ENCODE results near the gene IPO11.
"Not testable (repeated sequence)": the region's sequence is repeated elsewhere in the genome, so short reads cannot be mapped to it uniquely, and the experiment has no call there.

Gene IPO11

DNA sequence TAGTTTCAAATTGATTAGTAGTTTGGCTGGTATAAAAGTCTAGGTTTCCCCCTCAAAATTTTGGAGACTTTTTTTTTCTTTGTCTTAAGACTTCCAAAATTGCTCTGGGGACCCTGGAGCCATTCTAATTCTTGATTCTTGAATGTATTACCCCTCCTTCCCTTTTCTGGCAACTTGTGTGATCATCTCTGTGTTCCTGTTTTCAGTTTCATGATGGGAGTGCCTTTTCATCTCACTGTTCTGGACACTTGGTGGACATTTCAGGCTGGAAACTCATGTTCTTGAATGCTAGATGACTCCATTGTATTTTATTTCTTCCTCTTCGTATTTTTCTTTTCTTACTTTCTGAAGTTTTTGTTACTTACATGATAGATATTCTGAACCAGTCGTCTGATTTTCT is 108.8 kb downstream of the IPO11 start:
- no peak for DNase-seq

DNA sequence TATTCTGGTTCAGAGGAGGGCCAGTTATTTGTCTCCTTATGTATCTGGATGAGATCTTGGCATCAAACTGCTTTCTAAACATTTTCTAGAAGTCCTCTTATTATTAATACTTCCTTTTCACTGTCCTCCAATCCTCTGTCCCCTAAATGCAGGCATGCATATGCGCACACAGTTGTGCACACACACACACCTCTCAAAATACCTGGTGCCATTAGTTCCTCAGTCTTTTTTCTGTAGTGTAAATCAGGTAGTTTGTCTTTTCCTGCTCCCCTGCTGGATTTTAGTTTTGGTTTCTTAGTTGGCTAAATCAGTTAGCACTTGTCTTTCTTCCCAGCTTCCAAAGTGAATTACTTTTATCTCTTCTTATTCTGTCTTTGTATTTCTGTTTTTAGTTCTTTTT is 110.2 kb downstream of the IPO11 start:
- no peak for DNase-seq

DNA sequence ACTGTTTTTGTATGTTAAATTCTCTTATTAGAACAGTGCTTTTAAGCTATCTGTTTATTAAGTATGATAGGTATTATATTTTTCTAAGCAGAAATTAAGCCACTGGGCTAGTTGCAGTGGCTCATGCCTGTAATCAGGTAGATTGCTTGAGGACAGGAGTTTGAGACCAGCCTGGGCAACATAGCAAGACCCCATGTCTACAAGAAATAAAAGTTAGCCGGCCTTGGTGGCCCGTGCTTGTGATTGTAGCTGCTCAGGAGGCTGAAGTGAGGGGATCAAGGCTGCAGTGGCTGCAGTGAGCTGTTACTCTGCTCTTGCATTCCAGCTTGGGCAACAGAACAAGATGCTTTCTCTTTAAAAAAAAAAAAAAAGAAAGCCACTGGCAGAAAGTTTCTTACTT is 121.0 kb downstream of the IPO11 start:
- DNase-seq = no peak

DNA sequence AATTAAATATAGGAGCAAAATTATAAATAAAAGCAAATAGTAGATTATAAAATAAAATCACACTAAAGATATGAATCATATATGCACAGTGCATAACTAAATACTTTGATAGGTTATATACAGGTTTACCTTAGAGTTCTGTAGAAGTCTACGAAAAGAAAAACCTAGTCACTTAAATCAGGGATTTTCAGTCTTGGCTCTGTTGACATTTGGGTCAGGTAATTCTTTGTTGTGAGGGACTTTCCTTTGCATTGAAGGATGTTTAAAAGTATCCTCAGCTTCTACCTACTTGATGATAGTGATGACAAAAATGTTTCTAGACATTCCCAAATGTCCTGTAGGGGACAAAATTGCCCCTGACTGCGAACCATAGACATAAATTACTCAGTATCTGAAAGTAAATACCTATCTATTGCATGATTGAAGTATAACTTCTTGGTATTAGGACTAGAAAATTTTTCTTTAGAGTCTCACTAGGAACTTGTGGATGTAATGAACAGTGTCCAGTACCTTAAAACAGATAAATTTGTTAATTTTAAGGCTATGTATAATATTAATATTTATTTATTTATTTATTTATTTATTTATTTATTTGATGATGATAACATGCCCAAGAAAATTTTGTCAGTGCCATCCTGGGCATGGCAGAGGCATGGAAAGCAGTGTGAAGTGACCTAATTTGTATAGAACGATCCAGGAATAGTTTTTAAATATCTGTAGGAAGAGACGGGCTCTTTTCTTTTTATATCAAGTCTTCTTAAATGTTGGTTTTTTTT is 122.1 kb downstream of the IPO11 start:
- DNase-seq = no peak

DNA sequence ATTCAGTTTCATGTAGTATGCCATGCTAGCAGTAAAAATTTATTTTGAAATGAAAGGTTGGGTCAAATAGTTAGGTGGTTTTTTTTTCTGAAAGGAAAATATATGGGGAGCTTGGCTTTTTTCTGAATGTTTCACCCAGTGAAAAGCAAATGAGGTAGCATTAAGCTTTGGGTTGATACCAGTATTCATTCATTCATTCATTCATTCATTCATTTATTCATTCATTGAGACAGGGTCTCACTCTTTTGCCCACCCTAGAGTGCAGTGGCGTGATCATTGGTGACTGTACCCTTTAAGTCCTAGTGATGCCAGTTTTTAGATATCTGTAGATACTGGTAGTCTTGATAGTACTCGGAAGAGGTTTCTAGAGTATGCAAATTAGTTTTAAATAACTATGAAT is 123.7 kb downstream of the IPO11 start:
- DNase-seq = no peak

DNA sequence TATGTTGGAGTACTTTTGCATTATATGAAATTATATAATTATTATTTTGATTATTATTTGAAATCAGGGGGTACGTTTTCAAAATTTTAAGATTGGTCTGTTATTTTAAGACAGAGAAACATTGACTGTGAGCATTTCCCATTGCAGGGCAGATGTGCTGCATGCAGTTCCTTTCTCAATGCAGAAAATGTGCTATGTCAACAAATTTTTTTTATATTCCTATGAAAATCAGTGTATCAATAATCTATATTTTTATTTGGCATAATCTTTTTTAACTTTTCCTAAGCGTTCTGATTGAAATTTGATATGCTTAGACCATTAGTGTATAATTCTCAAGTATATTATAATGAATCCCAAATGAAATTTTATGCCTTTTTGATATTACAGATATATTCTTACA is 124.2 kb downstream of the IPO11 start:
- DNase-seq = no peak

DNA sequence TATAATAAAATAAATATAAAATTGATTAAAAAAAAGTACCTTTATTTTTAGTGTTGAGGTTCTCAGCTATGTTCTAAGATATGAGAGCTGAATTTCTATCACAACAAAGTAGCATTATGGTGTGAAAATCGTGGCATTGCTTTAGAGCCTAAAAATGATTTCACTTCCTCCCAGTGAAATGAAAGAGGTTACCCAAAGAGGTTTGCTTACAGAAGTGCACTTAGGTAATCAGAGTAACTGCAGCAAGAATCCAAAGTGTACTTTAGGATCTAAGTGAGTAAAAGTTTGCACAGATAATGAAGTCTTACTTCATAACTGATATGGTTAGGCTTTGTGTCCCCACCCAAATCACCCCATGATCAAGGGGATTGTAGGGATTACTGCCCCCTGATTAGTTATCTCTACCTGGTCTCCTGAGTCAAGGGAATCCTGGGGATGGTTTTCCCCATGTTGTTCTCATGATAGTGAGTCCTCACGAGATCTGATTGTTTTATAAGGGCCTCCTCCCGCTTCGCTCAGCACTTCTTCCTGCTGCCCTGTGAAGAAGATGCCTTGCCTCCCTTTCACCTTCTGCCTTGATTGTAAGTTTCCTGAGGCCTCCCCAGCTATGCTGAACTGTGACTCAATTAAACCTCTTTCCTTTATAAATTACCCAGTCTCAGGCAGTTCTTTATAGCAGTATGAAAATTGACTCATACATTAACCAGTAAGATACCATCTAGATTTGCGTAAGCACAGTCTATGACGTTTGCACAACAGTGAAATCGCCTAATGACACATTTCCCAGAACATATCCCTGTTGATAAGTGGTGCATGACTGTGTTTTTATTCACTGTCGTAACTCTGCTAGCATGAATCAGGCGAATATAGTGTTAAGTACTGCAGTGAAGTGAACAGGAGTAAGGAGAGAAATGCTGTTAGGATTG is 125.7 kb downstream of the IPO11 start:
- no peak for DNase-seq

DNA sequence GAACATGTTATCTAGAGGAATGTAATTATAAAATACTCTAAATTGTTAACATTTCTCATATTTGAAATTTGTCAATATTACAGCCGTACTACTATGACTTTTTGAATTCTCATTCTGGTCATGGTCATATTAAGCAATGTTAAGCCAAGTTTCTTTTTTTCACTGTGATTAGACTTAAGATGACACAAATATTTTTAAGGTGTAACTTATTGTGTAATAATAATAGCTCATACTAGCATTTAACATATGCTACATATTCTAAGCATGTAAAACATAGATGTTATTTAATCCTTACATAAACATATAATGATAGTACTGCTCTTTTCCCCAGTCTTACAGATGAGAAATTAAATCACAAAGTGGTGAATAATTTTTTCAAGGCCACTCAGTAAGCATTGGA is 130.2 kb downstream of the IPO11 start:
- DNase-seq = no peak

DNA sequence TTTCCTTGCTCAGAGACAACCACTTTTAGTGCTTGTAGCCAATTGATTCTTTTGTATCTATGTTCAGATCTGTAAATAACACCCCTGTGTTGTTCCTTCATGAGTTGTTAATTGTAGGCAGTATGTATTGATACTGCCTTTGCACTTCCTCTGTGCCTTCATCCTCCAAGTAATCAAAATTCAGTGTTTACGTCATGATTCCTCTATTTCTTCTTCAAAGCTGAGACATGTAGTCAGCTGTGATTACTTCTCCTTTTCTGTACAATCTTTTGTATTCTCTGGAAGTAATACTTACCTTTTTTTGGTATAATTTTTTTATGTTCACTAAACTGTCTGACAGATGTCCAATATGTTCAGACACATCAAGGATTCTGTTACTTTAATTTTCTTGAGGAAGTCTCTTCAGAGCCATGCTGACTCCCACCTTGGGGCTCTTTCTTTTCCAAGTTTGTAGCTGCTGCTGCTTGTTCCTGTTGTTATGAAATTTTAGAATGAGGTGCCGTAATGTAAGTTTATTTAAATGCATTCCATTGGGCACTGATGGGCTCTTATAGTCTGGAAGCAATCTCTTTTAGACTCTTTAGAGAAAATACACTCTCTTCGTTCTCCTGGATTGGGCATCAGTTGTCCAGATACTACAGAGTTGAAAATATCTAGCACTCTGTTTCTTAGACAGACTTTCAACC is 135.5 kb downstream of the IPO11 start:
- DNase-seq = no peak

DNA sequence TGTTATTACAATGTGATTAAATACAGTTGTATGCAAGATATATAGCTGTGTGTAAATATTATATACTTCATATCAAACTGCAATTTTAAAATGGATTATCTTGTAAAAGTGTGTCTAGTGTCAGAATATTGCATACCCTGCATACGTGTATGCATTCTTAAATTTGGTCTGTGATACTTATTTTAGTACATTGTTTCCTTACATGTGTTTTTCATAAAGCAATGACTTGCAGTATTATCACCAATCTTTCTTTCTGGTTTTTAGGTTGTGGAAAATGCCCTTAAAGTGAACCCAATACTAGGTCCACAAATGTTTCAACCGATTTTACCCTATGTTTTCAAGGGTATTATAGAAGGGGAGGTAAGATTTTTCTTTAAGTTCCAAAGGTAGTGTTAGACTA is 137.5 kb downstream of the IPO11 start:
- DNase-seq = no peak

DNA sequence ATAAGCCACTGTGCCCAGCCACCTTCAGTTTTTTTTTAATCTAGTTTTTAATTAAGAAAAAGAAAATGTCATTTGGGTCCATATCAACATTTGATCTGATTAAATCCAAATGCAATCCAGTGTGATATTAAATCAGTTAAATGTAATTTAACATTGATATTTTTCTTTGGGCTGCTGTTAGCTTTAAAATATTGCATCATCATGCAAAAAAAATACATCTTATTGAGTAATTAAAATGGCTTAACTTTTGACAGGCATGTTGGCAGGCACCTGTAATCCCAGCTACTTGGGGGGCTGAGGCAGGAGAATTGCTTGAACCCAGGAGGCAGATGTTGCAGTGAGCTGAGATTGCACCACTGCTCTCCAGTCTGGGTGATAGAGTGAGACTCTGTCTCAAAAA is 143.4 kb downstream of the IPO11 start:
- no peak for DNase-seq

DNA sequence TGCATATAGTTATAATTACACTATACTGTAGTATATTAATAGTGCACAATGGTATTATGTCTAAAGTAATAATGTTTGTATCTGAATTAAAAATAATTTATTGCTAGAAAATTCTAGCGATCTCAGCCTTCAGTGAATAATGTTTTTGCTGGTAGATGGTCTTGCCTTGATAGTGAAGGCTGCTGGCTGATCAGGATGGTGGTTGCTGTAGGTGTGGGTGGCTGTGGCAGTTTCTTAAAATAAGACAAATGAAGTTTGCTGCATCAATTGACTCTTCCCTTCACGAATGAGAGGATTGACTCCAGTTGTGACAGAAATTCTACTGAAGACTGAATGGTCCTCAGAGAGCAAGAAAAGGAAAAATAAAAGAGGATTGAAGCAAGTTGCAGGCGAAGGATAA is 146.4 kb downstream of the IPO11 start:
- DNase-seq = no peak

DNA sequence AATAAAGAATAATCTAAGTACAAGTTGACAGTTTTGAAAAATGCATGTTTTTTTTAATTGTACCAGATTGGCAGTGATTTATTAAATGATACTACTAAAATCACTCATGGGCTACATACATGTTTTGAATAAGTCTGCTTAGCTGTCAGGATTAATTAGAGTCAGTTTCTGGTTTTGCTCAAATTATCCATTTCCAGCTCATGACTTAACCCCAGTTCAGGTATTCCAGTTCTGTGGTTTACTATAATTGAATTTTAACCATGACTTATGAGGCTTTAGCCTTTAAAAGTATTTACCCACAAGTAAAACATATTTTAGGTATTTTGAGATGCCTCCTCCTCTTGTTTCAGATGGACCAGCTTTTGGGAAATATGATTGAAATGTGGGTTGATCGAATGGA is 148.2 kb downstream of the IPO11 start:
- DNase-seq = no peak

DNA sequence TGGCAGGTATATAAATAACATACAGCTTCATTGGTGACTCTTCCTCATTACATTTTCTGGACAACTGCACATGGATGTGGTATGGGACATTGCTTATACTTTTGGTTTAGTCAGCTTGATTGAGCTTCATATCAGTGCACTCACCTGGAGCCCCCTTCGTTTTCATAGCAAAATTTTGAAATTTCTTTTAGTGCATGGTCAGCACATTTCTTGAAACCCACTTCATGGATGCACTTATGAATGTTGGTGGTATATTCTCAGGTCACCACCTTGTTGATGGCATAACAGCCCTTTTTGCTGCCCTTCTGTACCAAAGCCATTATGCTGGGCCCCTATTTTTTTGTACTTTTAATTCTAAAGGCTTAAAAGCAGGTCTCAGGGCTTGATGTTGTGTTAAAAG is 149.3 kb downstream of the IPO11 start:
- DNase-seq = no peak

DNA sequence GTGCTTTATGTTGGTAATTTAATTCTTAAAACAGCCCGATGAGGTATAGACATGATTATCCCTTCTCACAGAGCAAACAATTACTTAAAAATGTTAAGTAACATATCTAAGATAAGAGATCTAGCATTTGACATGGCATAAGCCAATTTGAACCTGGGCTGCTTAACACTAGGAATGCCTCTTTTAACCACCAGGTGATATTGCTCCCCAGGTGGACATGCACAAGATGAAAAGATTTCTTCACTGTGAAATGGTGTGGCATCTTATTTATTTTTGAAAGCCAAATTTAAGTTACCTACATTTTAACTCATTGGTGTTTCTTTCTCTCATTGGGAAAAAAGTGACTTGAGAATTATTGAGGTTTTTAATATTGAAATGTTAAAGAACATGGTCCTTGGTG is 150.3 kb downstream of the IPO11 start:
- DNase-seq = no peak

DNA sequence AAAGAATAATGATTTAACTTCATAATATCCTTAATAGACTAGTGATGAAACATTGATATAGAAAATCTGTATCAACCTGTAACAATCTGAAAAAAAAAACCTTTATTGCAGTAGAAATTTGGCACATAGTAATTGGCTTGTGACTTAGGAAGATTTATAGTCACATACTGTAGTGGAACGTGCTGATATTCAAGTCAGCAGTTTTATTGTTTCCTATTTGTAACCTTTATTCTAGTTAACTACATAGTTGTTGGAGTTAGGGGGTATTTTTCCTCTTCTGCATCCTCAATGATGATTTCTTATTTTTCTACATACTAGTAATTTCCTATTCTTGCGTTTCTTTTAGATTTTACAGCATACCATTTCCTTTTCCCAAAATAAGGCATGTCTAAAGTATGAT is 151.5 kb downstream of the IPO11 start:
- DNase-seq = no peak

DNA sequence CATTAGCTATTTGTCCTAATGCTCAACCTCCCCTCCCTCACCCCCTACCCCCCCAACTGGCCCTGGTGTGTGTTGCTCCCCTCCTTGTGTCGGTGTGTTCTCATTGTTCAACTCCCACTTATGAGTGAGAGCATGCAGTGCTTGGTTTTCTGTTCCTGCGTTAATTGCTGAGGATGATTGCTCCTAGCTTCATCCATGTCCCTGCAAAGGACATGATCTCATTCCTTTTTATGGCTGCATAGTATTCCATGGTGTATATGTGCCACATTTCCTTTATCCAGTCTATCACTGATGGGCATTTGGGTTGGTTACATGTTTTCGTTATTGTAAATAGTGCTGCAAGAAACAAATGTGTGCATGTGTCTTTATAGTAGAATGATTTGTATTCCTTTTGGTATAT is 153.2 kb downstream of the IPO11 start:
- not testable (repeated sequence) for DNase-seq

DNA sequence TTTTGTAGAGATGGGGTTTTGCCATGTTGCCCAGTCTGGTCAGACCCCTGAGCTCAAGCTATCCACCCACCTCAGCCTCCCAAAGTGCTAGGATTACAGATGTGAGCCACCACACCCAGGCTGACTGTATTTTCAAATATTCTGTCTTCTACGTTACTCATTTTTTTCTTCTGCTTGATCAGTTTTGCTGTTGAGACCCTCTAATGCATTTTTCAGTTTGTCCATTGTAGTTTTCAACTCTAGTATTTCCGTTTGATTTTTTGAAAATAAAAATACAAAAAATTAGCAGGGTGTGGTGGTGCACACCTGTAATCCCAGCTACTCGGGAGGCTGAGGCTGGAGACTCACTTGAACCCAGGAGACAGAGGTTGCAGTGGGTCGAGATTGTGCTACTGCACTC is 155.6 kb downstream of the IPO11 start:
- no peak for DNase-seq

DNA sequence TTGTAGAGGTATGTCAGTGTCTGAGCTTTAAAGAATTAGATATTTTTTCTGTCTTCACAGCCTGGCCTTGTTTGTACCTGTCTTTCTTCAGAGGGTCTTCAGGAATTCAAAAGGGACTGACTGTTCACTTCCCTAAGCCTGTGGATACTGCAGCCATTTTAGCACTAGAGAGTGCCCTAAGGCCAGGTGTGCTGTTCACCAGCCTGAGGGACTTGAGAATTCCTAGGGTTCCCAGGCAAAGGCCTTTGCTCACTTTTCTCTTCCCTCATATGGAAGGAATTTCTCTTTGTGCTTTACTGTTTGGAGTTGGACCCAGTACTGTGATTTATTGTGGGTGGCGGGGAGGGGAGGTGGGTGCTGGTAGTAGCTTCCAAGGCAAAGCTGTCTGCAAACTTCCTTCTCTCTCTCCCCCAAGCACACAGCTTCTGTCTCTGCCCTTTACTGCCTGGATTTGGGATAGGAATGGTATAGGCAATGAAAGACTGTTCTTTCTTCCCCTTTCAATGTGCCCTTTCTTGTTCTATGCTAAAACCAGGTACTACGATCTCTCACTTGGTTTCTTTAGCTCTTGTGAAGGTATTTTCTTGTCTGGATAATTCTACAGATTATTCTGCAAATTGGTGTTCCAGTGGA is 156.4 kb downstream of the IPO11 start:
- DNase-seq = no peak

DNA sequence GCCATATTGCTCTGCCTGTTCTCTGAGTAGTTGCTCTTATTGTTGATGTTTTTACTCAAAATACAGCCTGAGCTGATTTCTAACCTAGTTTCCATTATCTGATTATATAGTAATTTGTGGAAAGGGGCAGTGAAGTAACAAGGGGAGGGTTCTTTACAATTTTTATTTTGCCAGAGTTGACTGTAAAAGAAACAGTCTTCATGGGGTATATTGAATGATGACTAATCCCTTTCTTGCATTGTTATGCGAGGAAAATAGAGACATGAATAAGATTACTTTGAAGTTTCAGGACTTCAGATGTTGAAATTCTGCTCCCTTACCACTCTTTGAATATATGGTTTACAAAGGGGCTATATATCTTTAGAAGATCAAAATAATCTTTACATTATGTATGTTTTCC is 156.9 kb downstream of the IPO11 start:
- DNase-seq = no peak

DNA sequence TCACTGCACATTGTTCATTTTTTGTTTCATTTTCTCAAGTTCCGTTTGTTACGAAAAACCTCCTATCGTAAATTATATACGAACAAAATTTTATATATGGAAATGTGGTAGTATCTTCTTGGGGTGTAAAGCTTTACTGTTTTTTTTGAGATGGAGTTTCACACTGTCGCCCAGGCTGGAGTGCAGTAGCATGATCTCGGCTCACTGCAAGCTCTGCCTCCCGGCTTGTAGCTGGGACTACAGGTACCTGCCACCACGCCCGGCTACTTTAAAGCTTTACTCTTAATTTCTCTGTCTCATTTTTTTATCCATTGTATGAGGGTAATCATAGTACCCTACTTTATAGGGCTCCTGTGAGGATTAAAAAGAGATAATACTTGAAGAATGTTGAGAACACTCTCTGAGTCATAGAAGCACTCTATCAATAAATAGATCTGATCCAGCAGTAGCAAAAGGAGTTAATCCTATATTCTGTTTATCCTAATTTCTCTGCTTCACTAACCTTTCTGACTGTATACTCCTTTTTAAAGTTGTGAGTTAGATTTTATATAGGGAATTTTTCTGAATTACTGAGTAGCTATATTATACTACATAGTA is 160.5 kb downstream of the IPO11 start:
- no peak for DNase-seq

DNA sequence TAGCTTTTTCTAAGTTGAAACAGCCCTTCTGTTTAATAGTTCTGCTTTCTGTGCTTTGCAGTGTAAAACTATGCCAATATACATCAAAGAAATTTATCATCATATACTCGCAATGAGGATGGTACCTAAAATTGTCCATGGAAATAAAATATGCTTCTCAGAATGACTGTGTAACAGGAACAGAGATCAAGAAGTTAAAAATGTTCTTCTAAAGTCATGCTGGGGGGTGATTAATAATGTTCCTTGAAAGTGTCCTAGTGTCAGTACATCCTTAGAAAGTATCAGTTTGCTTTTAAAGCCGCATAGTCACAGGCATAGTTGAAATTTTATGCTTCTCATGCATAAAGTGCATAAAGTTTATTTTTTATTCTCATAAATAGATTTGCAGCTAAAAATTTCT is 162.0 kb downstream of the IPO11 start:
- no peak for DNase-seq

DNA sequence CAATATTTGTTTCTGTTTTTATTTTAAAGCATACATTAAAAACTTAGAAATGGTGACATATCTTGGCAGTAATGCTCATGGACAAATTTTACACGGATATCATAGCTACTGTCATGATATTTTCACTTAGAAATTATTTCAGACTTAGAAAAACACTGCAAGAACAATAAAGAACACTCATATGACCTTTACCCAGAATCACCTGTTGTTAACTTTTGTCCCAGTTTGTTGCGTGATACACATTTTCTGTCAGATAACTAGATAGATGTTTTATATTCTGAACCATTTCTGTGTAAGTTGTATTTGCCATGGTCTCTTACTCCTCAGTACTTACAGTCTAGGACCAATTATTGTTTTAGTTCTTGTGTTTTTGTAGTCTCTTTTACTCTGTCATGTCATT is 162.5 kb downstream of the IPO11 start:
- no peak for DNase-seq
